Loucy (cell line): ENCODE results near the gene ARSG.

ENCODE experiments used
- H2AFZ ChIP-seq: fragments of 200-600 bp; sonication (generic); 2 replicates; pipeline ENCODE4 v1.6.0; 2016; ENCODE audit warnings: antibody characterized with exemption, mild to moderate bottlenecking, low read length, moderate library complexity
- H3F3A ChIP-seq: fragments of 200-600 bp; 2 replicates; pipeline ENCODE4 v1.6.0; 2016; ENCODE audit warnings: antibody characterized with exemption, low read depth, mild to moderate bottlenecking
- H3K27me3 ChIP-seq: fragments of 200-600 bp; sonication (generic); 2 replicates; pipeline ENCODE4 v1.6.1; 2014; ENCODE audit warnings: low read length, mild to moderate bottlenecking; ENCODE audit not compliant: insufficient read depth, poor library complexity, severe bottlenecking
- H3K36me3 ChIP-seq: fragments of 200-600 bp; sonication (generic); 2 replicates; pipeline ENCODE4 v1.6.1; 2016; ENCODE audit warnings: low read length; ENCODE audit not compliant: insufficient read depth
- H3K4me1 ChIP-seq: fragments of 200-600 bp; sonication (generic); 2 replicates; pipeline ENCODE4 v1.5.1; 2014; ENCODE audit warnings: low read length, mild to moderate bottlenecking; ENCODE audit not compliant: insufficient read depth, poor library complexity, severe bottlenecking
- H3K4me2 ChIP-seq: fragments of 200-600 bp; sonication (generic); 2 replicates; pipeline ENCODE4 v1.6.0; 2014; ENCODE audit warnings: antibody characterized with exemption, low read length, low read depth, mild to moderate bottlenecking; ENCODE audit not compliant: poor library complexity, severe bottlenecking
- H3K4me3 ChIP-seq: fragments of 200-600 bp; sonication (generic); 2 replicates; pipeline ENCODE4 v1.5.1; 2014; ENCODE audit warnings: low read length, mild to moderate bottlenecking, mixed read lengths; ENCODE audit not compliant: poor library complexity, severe bottlenecking
- H3K79me2 ChIP-seq: fragments of 200-600 bp; sonication (generic); 2 replicates; pipeline ENCODE4 v1.6.1; 2014; ENCODE audit warnings: low read length; ENCODE audit not compliant: insufficient read depth
- H3K9ac ChIP-seq: fragments of 200-600 bp; sonication (generic); 2 replicates; pipeline ENCODE4 v1.6.0; 2014; ENCODE audit warnings: mild to moderate bottlenecking, low read depth, low read length, moderate library complexity; ENCODE audit not compliant: poor library complexity, severe bottlenecking
- H3K9me2 ChIP-seq: fragments of 200-600 bp; sonication (generic); replicated peaks from 2 replicates; pipeline ENCODE4 v1.6.1; 2016; ENCODE audit warnings: low read depth, low read length, mixed read lengths
- H3K9me3 ChIP-seq: fragments of 200-600 bp; sonication (generic); 2 replicates; pipeline ENCODE4 v1.6.1; 2014; ENCODE audit warnings: mild to moderate bottlenecking, antibody characterized with exemption, low read length, low read depth; ENCODE audit not compliant: insufficient read depth
- H4K20me1 ChIP-seq: fragments of 200-600 bp; sonication (generic); 2 replicates; pipeline ENCODE4 v1.6.0; 2014; ENCODE audit warnings: antibody characterized with exemption, low read length, mild to moderate bottlenecking; ENCODE audit not compliant: insufficient read depth, poor library complexity, severe bottlenecking
- CTCF ChIP-seq: fragments of 200-600 bp; sonication (generic); conservative IDR thresholded peaks from 2 replicates; pipeline ENCODE4 v1.5.1; 2014; ENCODE audit warnings: mild to moderate bottlenecking, antibody characterized with exemption, low read length
- EZH2phosphoT487 ChIP-seq: fragments of 200-600 bp; IDR thresholded peaks from 2 replicates; pipeline ENCODE4 v1.6.1; 2018; ENCODE audit warnings: antibody characterized with exemption, mild to moderate bottlenecking, moderate library complexity, borderline replicate concordance

Gene ARSG

GRCh38 chr17:68399638-68400403, 108.5 kb downstream of the ARSG start:
- no peaks in the 10 kb centered on the region for H3K9me2 ChIP-seq
- peaks cover under 1% of the 10 kb centered on the region for H3K27me3 ChIP-seq
- H2AFZ ChIP-seq = no peak overlapping the region
- no peak for TF ChIP-seq EZH2phosphoT487
- no peak for TF ChIP-seq CTCF
- H3K4me2 ChIP-seq = no peak overlapping the region
- H3K4me3 ChIP-seq = no peak overlapping the region
- no peaks in the 10 kb centered on the region for H3K9me3 ChIP-seq
- peaks cover 11% of the 10 kb centered on the region for H3K4me1 ChIP-seq
- no peaks in the 10 kb centered on the region for H3F3A ChIP-seq
- H3K79me2 ChIP-seq = no peaks in the 10 kb centered on the region
- no peaks in the 10 kb centered on the region for H4K20me1 ChIP-seq
- H3K9ac ChIP-seq = no peak overlapping the region
- no peaks in the 10 kb centered on the region for H3K36me3 ChIP-seq

GRCh38 chr17:68400404-68400735, 109.1 kb downstream of the ARSG start:
- Histone ChIP-seq H3F3A (no peaks in the 10 kb centered on the region), H3K4me1 (peaks cover 11% of the 10 kb centered on the region), H3K36me3 (no peaks in the 10 kb centered on the region), H2AFZ (no peak overlapping the region), H3K9me3 (no peaks in the 10 kb centered on the region), H3K4me3 (no peak overlapping the region), H3K27me3 (peaks cover 6% of the 10 kb centered on the region), H3K79me2 (no peaks in the 10 kb centered on the region), H4K20me1 (no peaks in the 10 kb centered on the region), H3K9ac (no peak overlapping the region), H3K4me2 (no peak overlapping the region), H3K9me2 (no peaks in the 10 kb centered on the region)
- no peak for TF ChIP-seq CTCF
- no peak for TF ChIP-seq EZH2phosphoT487

- Histone ChIP-seq H4K20me1 (no peaks in the 10 kb centered on the region), H3K9me2 (no peaks in the 10 kb centered on the region), H3K4me1 (peaks cover 11% of the 10 kb centered on the region), H3K4me3 (no peak overlapping the region), H3K27me3 (peaks cover 6% of the 10 kb centered on the region), H3K9ac (no peak overlapping the region), H3K36me3 (no peaks in the 10 kb centered on the region), H2AFZ (no peak overlapping the region), H3K4me2 (no peak overlapping the region), H3F3A (no peaks in the 10 kb centered on the region), H3K9me3 (no peaks in the 10 kb centered on the region), H3K79me2 (no peaks in the 10 kb centered on the region)
- no peak for TF ChIP-seq CTCF
- no peak for TF ChIP-seq EZH2phosphoT487
Observed at GRCh38 chr17:68401288-68401687, 110.0 kb downstream of the ARSG start.
